MV-4-11 (cell line): ENCODE results near the gene ACOXL.
"Not testable (repeated sequence)": the region's sequence is repeated elsewhere in the genome, so short reads cannot be mapped to it uniquely, and the experiment has no call there.

Source experiments
- DNase-seq: peaks from one replicate; lab custom pipeline; 2025; lab: John Stamatoyannopoulos, UW

ACOXL gene

DNA sequence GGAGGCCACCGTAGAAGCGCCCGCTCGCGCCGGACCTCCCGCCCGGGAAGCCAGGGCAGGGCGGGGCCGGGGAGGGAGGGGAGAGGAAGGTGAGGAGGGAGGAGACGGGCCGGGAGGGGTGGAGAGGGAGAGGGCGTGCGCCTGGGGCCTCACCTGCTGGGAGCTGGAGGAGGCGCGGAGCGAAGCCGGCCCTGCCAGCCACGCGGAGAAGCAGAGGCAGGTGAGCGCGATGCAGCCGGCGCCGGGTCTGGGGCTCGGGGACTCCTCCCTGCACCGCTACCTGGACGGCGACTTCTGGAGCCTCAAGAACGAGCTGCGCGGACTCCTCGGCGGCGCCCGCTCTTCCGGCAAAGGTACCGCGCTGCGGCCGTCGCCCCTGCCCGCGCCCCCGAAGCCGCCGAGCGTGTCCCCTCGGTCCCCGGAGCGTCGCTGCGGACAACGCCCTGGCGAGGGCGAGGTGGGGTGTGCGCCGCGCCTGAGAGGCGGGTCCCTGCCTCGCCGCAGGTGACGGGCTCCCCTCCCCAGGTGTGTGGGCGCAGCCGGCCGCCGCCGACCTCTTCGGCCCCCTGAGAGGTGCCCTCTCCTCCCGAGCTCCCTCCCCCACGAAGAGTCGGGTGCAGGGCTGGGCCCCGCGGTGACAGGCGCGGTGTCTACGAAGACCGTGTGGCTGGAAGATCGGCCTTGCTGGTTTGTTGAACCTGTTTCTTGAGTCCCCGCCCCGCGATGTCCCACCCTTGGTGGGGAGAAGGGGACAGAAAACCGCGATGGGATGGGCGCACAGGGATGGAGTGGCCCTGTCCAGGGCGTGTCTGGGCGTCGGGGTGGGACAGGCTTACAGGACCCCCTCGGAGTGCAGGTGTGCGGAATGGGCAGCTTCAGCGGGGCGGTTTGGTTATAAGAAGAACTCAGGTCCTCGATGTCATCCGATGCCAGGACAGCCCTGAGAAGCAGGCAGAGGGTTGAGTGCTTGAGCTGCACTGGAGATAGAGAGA is at the start of gene ACOXL:
ACOXL (plus strand) TSS at position 152 of the 992 bp plus-strand sequence. CDS start 35,817 bp downstream, outside the sequence.
- no peak for DNase-seq

GRCh38 chr2:110682872-110683271 is 49.5 kb upstream of the ACOXL start:
- DNase-seq: no peak

DNA sequence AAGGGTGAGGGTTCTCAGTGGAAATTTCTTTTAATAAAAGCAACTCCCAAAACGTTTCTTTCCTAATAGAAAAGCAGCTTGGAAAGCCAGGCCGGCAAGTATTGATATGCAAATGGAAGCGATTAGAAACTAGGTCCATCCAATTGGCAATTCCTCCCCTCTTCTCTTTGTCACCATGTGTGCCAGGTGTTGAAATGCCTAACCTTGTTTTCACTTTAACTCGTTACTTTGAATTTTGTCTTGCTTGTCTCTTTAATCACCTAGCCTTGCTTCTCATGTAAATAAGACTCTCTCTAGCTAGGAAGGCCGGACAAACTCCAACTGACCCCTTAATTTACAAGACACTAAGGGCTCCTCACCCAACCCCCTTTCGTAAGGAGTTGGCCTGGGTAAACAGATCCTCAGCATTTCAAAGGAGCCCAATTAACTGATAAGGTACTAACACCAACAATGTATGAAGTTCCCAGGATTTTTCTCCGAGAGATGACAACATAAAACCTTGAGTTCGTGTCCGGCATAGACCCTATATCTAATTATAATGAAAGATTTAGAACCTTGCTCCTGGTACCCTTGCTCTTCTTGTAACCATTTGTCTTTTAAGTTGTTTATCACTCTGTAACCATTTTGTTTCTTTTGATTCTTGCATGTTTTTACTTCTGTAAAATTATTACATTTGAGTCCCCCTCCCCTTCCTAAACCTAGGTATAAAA is 44.4 kb upstream of the ACOXL start:
- DNase-seq: not testable (repeated sequence)

DNA sequence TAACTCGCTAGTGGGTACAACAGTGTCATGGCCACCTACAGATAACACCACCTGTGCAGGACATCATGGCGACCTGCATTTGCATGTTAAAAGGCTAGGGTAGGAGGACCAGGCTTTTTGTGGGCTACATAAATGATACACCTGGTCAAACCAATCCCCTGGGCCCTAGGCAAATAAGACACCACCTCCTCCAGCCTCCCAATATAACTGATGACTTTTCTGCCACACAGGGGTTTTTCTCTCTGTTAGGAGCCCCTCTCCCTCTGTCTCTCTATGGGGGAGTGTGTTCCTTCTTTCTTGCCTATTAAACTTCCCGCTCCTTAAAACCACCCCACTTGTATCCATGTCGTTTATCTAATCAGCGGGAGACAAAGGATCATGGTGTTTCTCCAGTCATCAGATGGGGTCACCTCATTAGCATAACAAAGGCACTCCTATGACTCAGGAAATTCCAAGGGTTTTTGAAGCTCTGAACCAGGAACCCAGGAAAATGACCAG is 43.7 kb upstream of the ACOXL start:
- no peak for DNase-seq

DNA sequence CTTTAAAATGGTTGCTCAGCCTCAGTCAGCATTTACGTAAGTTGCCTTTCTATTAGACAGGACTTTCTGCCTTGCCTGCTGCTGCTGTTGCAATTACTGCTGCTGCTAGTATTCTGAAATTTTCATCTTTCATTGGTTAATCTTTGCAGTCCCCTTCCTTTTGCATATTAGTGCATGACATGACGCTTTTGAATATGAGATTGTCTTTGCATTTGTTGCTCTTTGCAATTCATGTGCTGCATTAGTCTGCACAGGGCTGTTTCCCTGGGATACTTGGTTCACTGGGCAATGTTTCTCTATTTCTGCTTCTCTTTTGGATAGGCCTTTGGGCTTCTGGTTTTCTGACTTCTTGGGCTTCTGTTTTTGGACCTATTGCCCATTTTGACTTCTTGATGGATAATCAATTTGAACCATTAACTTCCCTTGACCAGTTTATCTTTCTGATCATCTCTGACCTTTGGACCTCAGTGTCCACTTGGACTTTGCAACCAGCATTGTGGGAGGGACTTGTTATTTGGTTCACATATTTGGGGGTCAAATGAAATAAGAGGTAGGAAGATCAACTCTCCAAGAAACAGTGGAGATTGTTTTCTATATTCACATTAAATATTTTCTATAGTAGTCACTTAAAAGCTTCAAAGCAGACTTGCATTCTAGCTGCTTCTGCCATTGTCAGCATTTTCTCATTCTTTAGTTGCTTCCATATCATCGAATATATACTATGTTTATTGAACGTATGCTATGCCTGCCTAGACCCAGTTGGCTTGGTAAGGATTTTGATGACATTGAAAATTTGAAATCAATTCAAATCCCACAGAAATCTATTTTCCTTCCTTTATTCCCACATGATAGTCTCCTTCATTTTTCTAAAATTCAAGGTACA is 42.0 kb upstream of the ACOXL start:
- DNase-seq: no peak

GRCh38 chr2:110691612-110692258 is 40.6 kb upstream of the ACOXL start:
- DNase-seq: no peak

DNA sequence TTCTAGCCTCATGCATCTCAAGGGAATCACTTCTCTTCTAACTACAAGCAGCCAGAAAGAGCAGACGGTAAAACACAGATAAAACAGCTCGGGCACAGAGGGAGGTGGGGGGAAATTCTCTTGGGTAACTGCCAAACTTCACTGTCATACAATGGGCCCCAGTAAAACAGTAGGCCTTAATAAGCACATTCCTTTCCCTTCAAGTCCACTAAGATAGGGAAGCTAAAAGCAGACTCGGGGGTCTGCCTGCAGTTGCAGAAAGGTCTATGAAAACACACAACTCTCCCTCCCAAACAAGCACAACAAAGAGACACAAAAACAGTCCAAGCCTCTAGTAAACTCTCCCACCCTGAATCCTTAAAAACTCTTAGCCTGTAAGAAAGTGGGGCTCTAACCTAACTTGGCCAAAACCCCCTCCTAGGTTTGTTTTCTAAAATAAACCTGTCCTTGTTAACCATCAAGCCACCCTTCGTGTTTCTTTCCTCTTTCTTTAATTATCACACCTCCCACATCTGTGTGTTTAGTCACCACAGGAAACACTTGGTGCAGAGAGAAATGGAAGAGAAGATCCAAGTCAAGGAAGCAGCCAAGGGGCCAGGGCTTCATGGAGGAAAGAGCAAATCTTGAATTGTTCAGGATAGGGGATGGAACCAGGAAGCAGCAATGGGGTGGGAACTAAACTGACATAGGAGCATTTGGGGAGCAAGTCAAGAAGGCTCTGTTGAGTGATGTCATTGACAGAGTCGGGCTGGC is 37.1 kb upstream of the ACOXL start:
- not testable (repeated sequence) for DNase-seq

DNA sequence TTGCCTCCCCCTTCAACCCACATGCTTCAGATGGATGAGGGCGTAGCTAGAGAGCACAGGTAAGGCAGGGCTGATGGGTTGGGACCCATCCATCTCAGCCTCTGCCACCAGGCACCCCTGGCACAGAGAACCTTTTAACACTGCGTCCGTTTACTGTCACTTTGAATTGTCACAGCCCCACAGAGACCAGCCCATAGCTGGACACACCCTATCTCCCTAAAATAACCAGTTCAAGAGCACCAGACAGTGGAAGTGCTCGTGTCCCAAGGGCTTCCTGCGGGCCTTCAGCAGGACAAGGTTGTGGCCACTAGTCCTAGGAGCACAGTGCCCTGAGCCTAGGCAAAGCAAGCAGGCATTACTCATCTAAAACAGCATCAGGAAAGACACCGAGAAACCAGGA is 34.1 kb upstream of the ACOXL start:
- DNase-seq: not testable (repeated sequence)

DNA sequence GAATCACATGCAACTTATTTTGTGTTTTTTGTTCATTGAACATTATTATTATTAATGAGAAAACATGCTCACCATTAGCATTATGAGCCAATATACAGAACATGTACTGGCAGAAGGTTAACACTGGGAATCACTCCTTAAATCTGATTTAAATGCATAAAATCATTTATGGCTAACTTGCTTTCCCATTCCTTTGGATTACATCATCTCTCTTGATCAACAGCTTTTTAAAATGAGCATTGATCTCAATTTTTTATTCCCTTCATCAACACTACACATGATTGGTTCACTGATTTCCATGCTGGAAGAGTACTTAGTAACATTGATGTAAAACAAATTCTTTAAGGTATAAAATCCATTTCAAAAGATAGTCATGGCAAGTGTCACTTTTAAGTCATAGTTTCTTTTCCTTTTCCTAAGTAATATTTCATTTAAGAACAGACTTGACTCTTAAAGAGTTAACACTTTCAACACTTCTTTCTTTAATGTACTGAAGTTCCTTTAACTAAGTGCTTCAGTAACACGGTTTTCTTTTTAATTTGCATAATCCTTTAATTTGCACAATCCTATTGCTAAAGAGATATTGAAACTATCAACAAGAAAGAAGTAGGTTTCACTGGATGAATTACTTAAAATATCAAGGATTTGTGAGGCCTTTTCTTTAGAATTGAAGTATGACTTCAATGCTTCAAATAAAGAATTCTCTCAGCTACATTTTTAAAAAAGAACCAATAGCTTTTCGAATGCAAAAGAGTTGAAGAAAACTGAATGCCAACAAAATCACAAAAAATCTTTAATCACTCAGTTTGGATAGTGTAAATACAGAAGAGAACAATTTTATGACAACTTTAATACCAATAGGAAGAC is 29.6 kb upstream of the ACOXL start:
- DNase-seq: peak; percentile 76

DNA sequence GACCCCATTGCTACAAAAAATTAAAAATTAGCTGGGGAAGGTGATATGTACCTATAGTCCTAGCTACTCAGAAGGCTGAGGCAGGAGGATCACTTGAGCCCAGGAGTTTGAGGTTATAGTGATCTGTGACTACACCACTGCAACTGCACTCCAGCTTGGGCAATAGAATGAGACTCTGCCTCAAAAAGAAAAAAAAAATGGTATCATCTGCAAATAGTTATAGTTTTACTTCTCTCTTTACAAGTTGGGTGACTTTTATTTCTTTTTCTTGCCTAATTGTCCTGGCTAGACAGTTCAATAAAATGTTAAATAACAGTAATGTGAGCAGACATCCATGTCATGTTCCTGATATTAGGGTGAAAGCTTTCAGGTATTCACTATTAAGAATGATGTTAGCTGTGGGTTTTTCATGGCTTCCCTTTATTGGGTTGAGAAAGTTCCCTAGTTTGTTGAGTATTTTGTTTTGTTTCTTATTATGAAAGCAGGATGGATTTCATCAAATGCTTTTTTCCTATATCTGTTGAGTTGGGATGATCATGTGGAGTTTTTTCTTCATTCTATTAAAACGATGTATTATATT is 24.9 kb upstream of the ACOXL start:
- peak; percentile 68 for DNase-seq

GRCh38 chr2:110708455-110708854 is 23.9 kb upstream of the ACOXL start:
- DNase-seq: no peak

GRCh38 chr2:110712737-110713136 is 19.6 kb upstream of the ACOXL start:
- DNase-seq: no peak

- no peak for DNase-seq
These were observed 18.6 kb upstream of the ACOXL start for GRCh38 chr2:110713513-110714362.

GRCh38 chr2:110714452-110715224 is 17.7 kb upstream of the ACOXL start:
- peak; percentile 83 for DNase-seq

DNA sequence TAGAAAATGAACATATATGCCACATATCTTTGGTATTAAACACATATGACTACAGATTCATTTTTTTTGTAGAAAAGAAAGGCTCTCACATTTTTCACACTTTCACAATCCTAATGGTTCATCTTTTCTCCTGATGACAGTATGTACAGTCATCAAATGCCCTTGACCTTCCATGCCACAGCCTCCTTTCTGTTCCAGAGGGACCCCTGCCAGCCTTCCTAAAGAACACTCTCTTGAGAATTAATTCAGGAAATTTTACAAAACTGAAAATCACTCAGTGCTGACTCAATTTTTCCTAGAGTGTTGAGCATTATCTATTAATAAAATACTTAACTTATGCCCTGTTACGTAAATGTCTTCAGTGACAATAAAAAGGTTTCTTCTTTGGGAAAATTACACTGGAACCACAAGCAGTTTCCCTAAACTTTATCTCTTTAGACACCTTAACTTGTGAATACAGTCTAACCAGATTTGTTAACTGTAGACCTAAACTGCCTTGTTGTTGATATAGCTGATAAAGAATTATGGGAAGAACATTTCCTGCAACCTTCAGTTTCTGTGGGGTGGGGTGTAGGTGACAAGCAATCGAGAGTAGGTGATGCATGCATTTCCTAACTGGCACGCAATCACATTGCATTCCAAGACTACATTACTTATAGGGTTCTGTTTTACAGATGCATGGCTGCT is 15.3 kb upstream of the ACOXL start:
- DNase-seq: no peak

- DNase-seq: no peak
These were observed 14.6 kb upstream of the ACOXL start for GRCh38 chr2:110717734-110718133.

DNA sequence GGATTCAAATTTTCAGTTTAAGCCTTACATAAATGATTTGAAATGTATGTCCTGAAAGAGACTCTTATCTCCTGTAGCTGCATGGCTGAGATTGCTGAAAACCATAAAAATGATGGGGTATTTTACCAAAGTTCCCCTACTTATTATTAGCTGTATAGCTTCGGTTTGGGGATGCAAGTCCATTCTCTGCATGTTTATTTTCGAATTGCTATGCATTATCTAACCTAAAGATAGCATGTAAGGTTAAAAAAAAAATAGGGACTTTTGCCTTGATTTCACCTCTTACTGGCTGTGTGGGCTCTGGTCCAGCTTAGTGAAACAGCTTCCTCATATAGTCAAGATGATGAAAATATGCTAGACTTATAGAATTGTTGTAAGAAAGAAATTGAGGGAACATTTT is 14.0 kb upstream of the ACOXL start:
- no peak for DNase-seq
